ENCODE data around the gene SLC28A1.

Gene SLC28A1

DNA sequence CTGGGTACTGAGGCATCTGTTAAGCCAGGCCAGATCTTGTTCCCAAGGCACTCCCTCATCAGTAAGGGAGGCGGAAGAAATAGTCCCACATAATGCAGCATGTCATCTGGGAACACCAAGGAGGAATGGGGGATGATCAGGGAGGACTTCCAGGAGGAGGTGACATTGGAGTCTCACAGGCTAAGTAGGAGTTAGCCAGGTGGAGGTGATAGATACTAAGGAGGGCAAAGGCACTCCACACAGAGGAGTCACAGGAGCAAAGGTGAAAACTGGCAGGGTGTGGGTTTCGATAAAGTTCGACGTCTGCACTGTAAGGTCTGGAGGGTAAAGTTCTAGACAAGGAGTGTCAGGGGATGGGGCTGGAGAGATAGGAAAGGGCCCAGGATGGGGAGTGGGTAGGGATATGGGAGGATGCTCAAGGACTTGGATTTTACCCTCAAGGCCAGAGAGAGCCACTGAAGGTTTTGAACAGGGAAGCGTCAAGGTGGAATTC, 6.3 kb downstream of the SLC28A1 start:
- TF ChIP-seq, protein P1, sequence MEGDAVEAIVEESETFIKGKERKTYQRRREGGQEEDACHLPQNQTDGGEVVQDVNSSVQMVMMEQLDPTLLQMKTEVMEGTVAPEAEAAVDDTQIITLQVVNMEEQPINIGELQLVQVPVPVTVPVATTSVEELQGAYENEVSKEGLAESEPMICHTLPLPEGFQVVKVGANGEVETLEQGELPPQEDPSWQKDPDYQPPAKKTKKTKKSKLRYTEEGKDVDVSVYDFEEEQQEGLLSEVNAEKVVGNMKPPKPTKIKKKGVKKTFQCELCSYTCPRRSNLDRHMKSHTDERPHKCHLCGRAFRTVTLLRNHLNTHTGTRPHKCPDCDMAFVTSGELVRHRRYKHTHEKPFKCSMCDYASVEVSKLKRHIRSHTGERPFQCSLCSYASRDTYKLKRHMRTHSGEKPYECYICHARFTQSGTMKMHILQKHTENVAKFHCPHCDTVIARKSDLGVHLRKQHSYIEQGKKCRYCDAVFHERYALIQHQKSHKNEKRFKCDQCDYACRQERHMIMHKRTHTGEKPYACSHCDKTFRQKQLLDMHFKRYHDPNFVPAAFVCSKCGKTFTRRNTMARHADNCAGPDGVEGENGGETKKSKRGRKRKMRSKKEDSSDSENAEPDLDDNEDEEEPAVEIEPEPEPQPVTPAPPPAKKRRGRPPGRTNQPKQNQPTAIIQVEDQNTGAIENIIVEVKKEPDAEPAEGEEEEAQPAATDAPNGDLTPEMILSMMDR (IDR thresholded peaks at IDR 0.05; ENCODE audit: extremely low read depth, missing control alignments), result no peak
- DNase-seq (ENCODE audit: low spot score), result no peak

- DNase-seq (ENCODE audit: low spot score), result no peak
- TF ChIP-seq, protein P1 (IDR thresholded peaks at IDR 0.05; ENCODE audit: extremely low read depth, missing control alignments), result no peak
Measured at GRCh38 chr15:84891339-84891738, 6.9 kb downstream of the SLC28A1 start.

GRCh38 chr15:84892786-84893307, 8.4 kb downstream of the SLC28A1 start:
- DNase-seq (ENCODE audit: low spot score), result no peak
- TF ChIP-seq, protein P1 (IDR thresholded peaks at IDR 0.05; ENCODE audit: extremely low read depth, missing control alignments), result no peak

DNA sequence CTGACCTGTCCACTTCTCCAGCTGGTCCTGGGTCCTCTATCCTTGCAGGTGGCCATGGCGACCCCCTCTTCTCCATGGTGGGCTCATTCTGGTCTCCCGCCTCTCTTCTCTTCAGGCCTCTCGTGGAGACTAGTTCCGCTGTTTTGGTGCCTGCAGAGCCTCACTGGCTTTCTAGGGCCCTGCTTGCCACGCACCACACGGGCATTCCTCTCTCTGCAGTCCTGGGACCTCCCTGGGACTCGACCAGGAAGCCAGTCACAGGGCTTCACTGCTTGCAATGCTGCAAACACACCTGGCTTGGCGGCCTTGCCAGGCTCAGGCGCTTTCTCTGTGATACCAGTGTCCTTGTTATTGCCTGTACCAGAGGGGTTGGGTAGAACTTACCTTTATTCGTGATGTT, 9.1 kb downstream of the SLC28A1 start:
- TF ChIP-seq, protein P1 (IDR thresholded peaks at IDR 0.05; ENCODE audit: extremely low read depth, missing control alignments), result no peak

DNA sequence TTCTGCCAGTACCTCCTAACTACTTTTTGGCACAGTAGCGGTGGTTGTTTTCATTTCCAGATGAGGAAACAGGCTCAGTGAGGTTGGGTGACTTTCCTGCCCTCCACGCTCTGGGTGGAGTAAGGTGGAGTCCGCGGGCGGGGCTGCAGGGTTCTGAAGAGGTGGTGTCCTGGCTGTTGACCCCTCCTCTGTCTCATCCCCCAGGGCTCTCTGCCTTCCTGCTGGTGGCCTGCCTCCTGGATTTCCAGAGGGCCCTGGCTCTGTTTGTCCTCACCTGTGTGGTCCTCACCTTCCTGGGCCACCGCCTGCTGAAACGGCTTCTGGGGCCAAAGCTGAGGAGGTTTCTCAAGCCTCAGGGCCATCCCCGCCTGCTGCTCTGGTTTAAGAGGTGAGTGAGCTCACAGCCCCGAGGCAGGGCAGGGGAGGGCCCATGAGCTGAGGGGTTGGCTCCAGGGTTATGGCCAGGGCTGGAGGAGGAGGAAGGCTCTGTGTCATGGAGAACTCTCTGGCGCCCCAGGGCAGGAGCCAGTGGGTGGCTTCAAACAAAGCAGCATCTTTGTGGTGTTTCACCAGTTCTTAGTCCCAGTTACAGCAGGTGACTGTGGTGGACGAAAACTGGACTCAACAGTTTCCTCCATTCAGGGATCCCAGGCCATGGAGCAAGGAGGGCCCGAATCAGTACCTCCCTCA, 10.4 kb downstream of the SLC28A1 start:
- TF ChIP-seq, protein P1 (IDR thresholded peaks at IDR 0.05; ENCODE audit: extremely low read depth, missing control alignments), result no peak
- DNase-seq (ENCODE audit: low spot score), result no peak

More for the DNA sequence above, 9.1 kb downstream of the SLC28A1 start:
- DNase-seq (ENCODE audit: low spot score), result no peak

DNA sequence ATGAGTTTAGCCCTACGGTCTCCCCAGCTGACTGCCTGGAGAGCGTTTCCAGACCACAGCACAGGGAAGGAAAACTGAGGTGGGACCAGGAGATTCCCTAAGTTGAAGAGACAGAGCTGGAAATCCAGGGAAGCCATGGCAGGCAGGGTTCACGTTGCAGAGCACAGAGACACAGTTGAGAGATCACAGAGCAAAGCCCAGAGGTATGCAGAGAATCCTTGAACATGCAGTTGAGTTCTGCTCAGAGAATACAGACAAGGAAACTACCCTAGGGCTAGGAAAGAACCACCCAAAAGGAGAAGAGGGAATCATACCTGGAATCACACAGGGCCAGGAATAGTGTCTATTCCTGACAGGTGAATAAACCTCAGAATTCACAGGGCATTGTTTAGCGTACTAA, 14.3 kb downstream of the SLC28A1 start:
- TF ChIP-seq, protein P1 (IDR thresholded peaks at IDR 0.05; ENCODE audit: extremely low read depth, missing control alignments), result no peak
- DNase-seq (ENCODE audit: low spot score), result no peak

- TF ChIP-seq, protein P1 (IDR thresholded peaks at IDR 0.05; ENCODE audit: extremely low read depth, missing control alignments), result no peak
- no peak for DNase-seq (ENCODE audit: low spot score)
Measured at GRCh38 chr15:84899750-84900149, 15.3 kb downstream of the SLC28A1 start.
